Left renal cortex interstitium (tissue), 4 donors: ENCODE data around the gene FGF9. TPM values are rescaled to one million over a fixed set of nuclear protein-coding genes. Genes with fewer than 3 reads are reported as not detected.
A peak's percentile ranks its signal among the peaks of the same experiment; 100 is the strongest.

ENCODE experiments used
- DNase-seq, 4 donors: peaks; one replicate each; pipeline ENCODE4 v3.0.0-alpha.2; 2013; ENCODE audit warnings: low read depth in 4 of 4, low spot score in 2 of 4, missing footprints in 1 of 4
- polyA plus RNA-seq, 4 donors: library from polyadenylated mRNA; unstranded; fragments of 120-200 nt; gene quantifications; one replicate each; pipeline ENCODE4 v1.2.1, GENCODE V29; 2013; ENCODE audit not compliant: insufficient read length in 4 of 4

The FGF9 gene
- polyA plus RNA-seq, 4 donors = 12.4 to 37.2 (median 18.9) TPM

GRCh38 chr13:21673789-21674489 is 3.1 kb downstream of the FGF9 start:
- DNase-seq = peak in 1 of 4 donors; percentile 14

- DNase-seq = peak in 1 of 4 donors; percentile 13
These were observed 3.7 kb downstream of the FGF9 start for GRCh38 chr13:21674490-21675009.

- DNase-seq = peak in 1 of 4 donors; percentile 13
These were observed 4.5 kb downstream of the FGF9 start for GRCh38 chr13:21675095-21675991.

- peak in 1 of 4 donors; percentile 10 for DNase-seq
These were observed 5.7 kb downstream of the FGF9 start for GRCh38 chr13:21676611-21677021.

GRCh38 chr13:21677075-21677623 is 6.3 kb downstream of the FGF9 start:
- no peak for DNase-seq

- DNase-seq = no peak
These were observed 12.3 kb downstream of the FGF9 start for GRCh38 chr13:21683034-21683733.

GRCh38 chr13:21684576-21684975 is 13.7 kb downstream of the FGF9 start:
- DNase-seq = no peak

- DNase-seq = no peak
These were observed 14.7 kb downstream of the FGF9 start for GRCh38 chr13:21685485-21686064.

- DNase-seq = no peak
These were observed 16.0 kb downstream of the FGF9 start for GRCh38 chr13:21686751-21687391.

GRCh38 chr13:21688056-21688455 is 17.2 kb downstream of the FGF9 start:
- no peak for DNase-seq

- no peak for DNase-seq
These were observed 18.2 kb downstream of the FGF9 start for GRCh38 chr13:21689097-21689496.

- DNase-seq = no peak
These were observed 20.1 kb downstream of the FGF9 start for GRCh38 chr13:21690955-21691354.

GRCh38 chr13:21691500-21691899 is 20.6 kb downstream of the FGF9 start:
- DNase-seq = no peak

GRCh38 chr13:21691928-21692327 is 21.1 kb downstream of the FGF9 start:
- no peak for DNase-seq

GRCh38 chr13:21694831-21695230 is 24.0 kb downstream of the FGF9 start:
- DNase-seq = no peak

- no peak for DNase-seq
These were observed 24.7 kb downstream of the FGF9 start for GRCh38 chr13:21695546-21695945.

GRCh38 chr13:21696865-21697448 is 26.1 kb downstream of the FGF9 start:
- DNase-seq = no peak

- DNase-seq = no peak
These were observed 28.2 kb downstream of the FGF9 start for GRCh38 chr13:21698817-21699679.
